GM23338 (cell line): ENCODE results near the gene LPCAT3.

Source experiments
- CTCF ChIP-seq, 2 experiments: fragments of 200-600 bp in 1 of 2; sonication (generic) in 1 of 2; conservative IDR thresholded peaks; 2 replicates each; pipeline versions ENCODE4 v1.5.1 to v1.6.1; 2016 to 2017; ENCODE audit warnings: antibody characterized with exemption in 2 of 2, low read depth in 2 of 2, mild to moderate bottlenecking in 2 of 2, moderate library complexity in 1 of 2
- EZH2 ChIP-seq: fragments of 200-600 bp; sonication (generic); IDR thresholded peaks from one replicate; pipeline ENCODE4 v1.8.0; 2017; ENCODE audit warnings: antibody characterized with exemption, mild to moderate bottlenecking, low read depth; ENCODE audit not compliant: unreplicated experiment
- JUNB ChIP-seq: IDR thresholded peaks from one replicate; pipeline ENCODE4 v1.6.1; 2016; ENCODE audit warnings: antibody characterized with exemption; ENCODE audit not compliant: unreplicated experiment
- NANOG ChIP-seq: IDR thresholded peaks from 2 replicates; pipeline ENCODE4 v1.6.1; 2016; ENCODE audit warnings: antibody characterized with exemption, borderline replicate concordance
- REST ChIP-seq: IDR thresholded peaks from one replicate; pipeline ENCODE4 v1.6.1; 2018; ENCODE audit warnings: antibody characterized with exemption; ENCODE audit not compliant: unreplicated experiment

- no peak for TF ChIP-seq CTCF (conservative IDR thresholded peaks at IDR 0.05; ENCODE audit: low read depth in 2 of 2)
- no peak for TF ChIP-seq EZH2
- no peak for TF ChIP-seq REST
- TF ChIP-seq JUNB: no peak
- no peak for TF ChIP-seq NANOG
Measured at GRCh38 chr12:6935371-6936193, 82.7 kb downstream of the LPCAT3 start.
